CD14-positive monocyte (primary cell): ENCODE data around the gene BNC2. TPM values are rescaled to one million over a fixed set of nuclear protein-coding genes. Genes with fewer than 3 reads are reported as not detected.

Source experiments
- DNase-seq, 3 donors: peaks; one replicate each; pipeline ENCODE4 v3.0.0-alpha.2; 2011 to 2022
- H2AFZ ChIP-seq: 2 replicates; pipeline ENCODE4 v1.6.0; 2012; ENCODE audit warnings: mild to moderate bottlenecking, low read depth, low read length, inconsistent platforms; ENCODE audit not compliant: insufficient read depth, poor library complexity, severe bottlenecking
- H3K27ac ChIP-seq, 2 donors: 1 replicate in 1 of 2; 2 replicates in 1 of 2; pipeline ENCODE4 v1.5.1; 2012 to 2013; ENCODE audit warnings: low read length in 2 of 2, control low read depth in 1 of 2, inconsistent platforms in 1 of 2, low read depth in 1 of 2, mild to moderate bottlenecking in 1 of 2
- H3K27me3 ChIP-seq, 2 donors: one replicate each; pipeline versions ENCODE4 v1.6.0 to v1.6.1; 2011 to 2013; ENCODE audit warnings: low read length in 2 of 2; ENCODE audit not compliant: control insufficient read depth in 2 of 2, insufficient read depth in 2 of 2
- H3K36me3 ChIP-seq, 2 donors: replicated peaks in 1 of 2; 1 replicate in 1 of 2; 2 replicates in 1 of 2; pipeline versions ENCODE4 v1.5.1 to v1.6.1; 2012 to 2013; ENCODE audit warnings: low read length in 2 of 2, control low read depth in 1 of 2, inconsistent platforms in 1 of 2, mild to moderate bottlenecking in 1 of 2; ENCODE audit not compliant: insufficient read depth in 2 of 2, control insufficient read depth in 1 of 2
- H3K4me1 ChIP-seq, 2 donors: 1 replicate in 1 of 2; 2 replicates in 1 of 2; pipeline versions ENCODE4 v1.5.1 to v1.6.1; 2012 to 2013; ENCODE audit warnings: low read length in 2 of 2, control low read depth in 1 of 2, inconsistent platforms in 1 of 2, mild to moderate bottlenecking in 1 of 2, moderate library complexity in 1 of 2; ENCODE audit not compliant: insufficient read depth in 2 of 2, control insufficient read depth in 1 of 2
- H3K4me2 ChIP-seq: replicated peaks from 2 replicates; pipeline ENCODE3; 2012; ENCODE audit warnings: low read length, moderate library complexity, mild to moderate bottlenecking; ENCODE audit not compliant: poor library complexity, severe bottlenecking; ENCODE audit errors: extremely low read depth
- H3K4me3 ChIP-seq, 3 experiments: fragments of 200-600 bp in 1 of 3; sonication (generic) in 1 of 3; replicated peaks in 1 of 3; 1 replicate in 2 of 3; 2 replicates in 1 of 3; pipeline ENCODE4 v1.5.1; 2011 to 2013; ENCODE audit warnings: low read length in 3 of 3, mild to moderate bottlenecking in 3 of 3, control low read depth in 2 of 3, low read depth in 2 of 3, inconsistent platforms in 1 of 3, moderate library complexity in 1 of 3
- H3K79me2 ChIP-seq: 2 replicates; pipeline ENCODE4 v1.6.0; 2012; ENCODE audit warnings: mild to moderate bottlenecking, control low read depth, inconsistent platforms, low read length, moderate library complexity; ENCODE audit not compliant: insufficient read depth
- H3K9ac ChIP-seq: 2 replicates; pipeline ENCODE4 v1.6.0; 2017; ENCODE audit warnings: low read length, mild to moderate bottlenecking; ENCODE audit not compliant: insufficient read depth, poor library complexity, severe bottlenecking
- H3K9me3 ChIP-seq, 2 donors: replicated peaks in 1 of 2; 1 replicate in 1 of 2; 2 replicates in 1 of 2; pipeline versions ENCODE4 v1.5.1 to v1.6.1; 2012 to 2013; ENCODE audit warnings: low read length in 2 of 2, control low read depth in 1 of 2; ENCODE audit not compliant: control insufficient read depth in 1 of 2, insufficient read depth in 1 of 2
- H4K20me1 ChIP-seq: 2 replicates; pipeline ENCODE4 v1.6.0; 2012; ENCODE audit warnings: mild to moderate bottlenecking, low read length, control low read depth, moderate library complexity; ENCODE audit not compliant: insufficient read depth
- H3K27ac Mint-ChIP-seq, 7 donors: one replicate each; pipeline ENCODE4 v1.8.0; 2020; ENCODE audit warnings: mild to moderate bottlenecking in 7 of 7, mixed read lengths in 7 of 7, moderate library complexity in 6 of 7, inconsistent platforms in 2 of 7
- H3K27me3 Mint-ChIP-seq, 3 donors: one replicate each; pipeline ENCODE4 v1.8.0; 2021 to 2022; ENCODE audit warnings: low read depth in 3 of 3, mild to moderate bottlenecking in 3 of 3, mixed read lengths in 3 of 3, moderate library complexity in 3 of 3, inconsistent platforms in 1 of 3
- H3K36me3 Mint-ChIP-seq, 2 donors: one replicate each; pipeline ENCODE4 v1.8.0; 2020; ENCODE audit warnings: mixed read lengths in 2 of 2, inconsistent platforms in 1 of 2, mild to moderate bottlenecking in 1 of 2
- H3K4me1 Mint-ChIP-seq: one replicate; pipeline ENCODE4 v1.8.0; 2020; ENCODE audit warnings: mild to moderate bottlenecking, mixed read lengths
- H3K4me3 Mint-ChIP-seq, 2 donors: one replicate each; pipeline ENCODE4 v1.8.0; 2020; ENCODE audit warnings: mild to moderate bottlenecking in 2 of 2, mixed read lengths in 2 of 2, moderate library complexity in 1 of 2
- H3K9me3 Mint-ChIP-seq, 7 donors: one replicate each; pipeline ENCODE4 v1.8.0; 2020 to 2022; ENCODE audit warnings: mixed read lengths in 7 of 7, mild to moderate bottlenecking in 6 of 7, moderate library complexity in 6 of 7, inconsistent platforms in 2 of 7
- WGBS: methylation state at CpG from one replicate; pipeline ENCODE4 v1.1.5; 2013; ENCODE audit warnings: missing lambda C conversion rate; ENCODE audit not compliant: insufficient coverage; 5-methylcytosine and 5-hydroxymethylcytosine counted together
- intact Hi-C, 2 donors: fragments of 100-400 bp; cut with micrococcal nuclease; formaldehyde crosslinking; loops; one replicate each; pipeline versions ENCODE4 v1.15.0 to v1.15.1; 2023
- polyA plus RNA-seq, 3 donors: library from polyadenylated mRNA; depleted of rRNA in 1 of 3; unstranded in 2 of 3; stranded (reverse) in 1 of 3; fragments of 300-500 nt in 2 of 3; fragments of >200 nt in 1 of 3; fragmentation: Illumina TruSeq in 2 of 3; gene quantifications; 1 replicate in 2 of 3; 2 replicates in 1 of 3; pipeline ENCODE4 v1.2.3, GENCODE V29; 2012 to 2021
- TF ChIP-seq, protein P1 (sequence below): fragments of 200-600 bp; IDR thresholded peaks from one replicate; pipeline ENCODE4 v1.8.0; 2022; ENCODE audit warnings: antibody characterized with exemption, mild to moderate bottlenecking

Gene BNC2
- polyA plus RNA-seq, 3 donors, result 0.01 TPM; not detected in 2

DNA sequence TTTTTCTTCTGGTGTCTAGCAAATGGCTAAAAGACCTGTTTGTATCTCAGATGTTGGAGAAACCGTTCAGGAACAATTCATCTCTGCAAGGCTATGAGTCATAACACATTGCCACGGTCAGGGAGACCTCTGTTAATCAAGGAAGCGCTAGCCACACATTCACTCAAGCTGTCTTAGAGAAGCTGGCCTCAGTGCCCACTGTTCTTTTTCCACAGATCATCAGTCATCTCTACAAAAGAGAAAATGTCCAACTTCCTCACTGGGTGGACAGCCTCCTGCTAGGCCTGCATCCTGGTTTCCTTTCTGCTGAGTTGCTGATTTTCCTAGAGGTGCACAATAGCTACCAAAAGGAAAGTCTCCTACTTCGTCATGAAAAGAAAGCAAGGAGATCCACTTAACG, 360.5 kb downstream of the BNC2 start:
- no peaks in the 10 kb centered on the region for H4K20me1 ChIP-seq
- H3K9me3 ChIP-seq, result no peaks in the 10 kb centered on the region
- H3K9me3 Mint-ChIP-seq, result peaks cover 0 to 4% (median 0%) of the 10 kb centered on the region in 7 donors
- H3K4me1 Mint-ChIP-seq, result no peaks in the 10 kb centered on the region
- no peaks in the 10 kb centered on the region for H3K4me1 ChIP-seq
- no peak overlapping the region for H3K4me3 ChIP-seq
- H3K4me2 ChIP-seq, result no peak overlapping the region
- intact Hi-C loops, result no loop called here
- no peak overlapping the region for H3K4me3 Mint-ChIP-seq
- DNase-seq, result no peak
- H3K27me3 Mint-ChIP-seq, result peaks cover 0 to 2% (median 0%) of the 10 kb centered on the region in 3 donors
- 78% methylated on average over 3 of the region's 5 CpGs for WGBS
- no peaks in the 10 kb centered on the region for H3K27me3 ChIP-seq
- no peaks in the 10 kb centered on the region for H3K36me3 ChIP-seq
- no peak overlapping the region for H3K9ac ChIP-seq
- H2AFZ ChIP-seq, result no peak overlapping the region
- H3K27ac Mint-ChIP-seq, result no peak overlapping the region
- no peaks in the 10 kb centered on the region for H3K36me3 Mint-ChIP-seq
- TF ChIP-seq, protein P1, sequence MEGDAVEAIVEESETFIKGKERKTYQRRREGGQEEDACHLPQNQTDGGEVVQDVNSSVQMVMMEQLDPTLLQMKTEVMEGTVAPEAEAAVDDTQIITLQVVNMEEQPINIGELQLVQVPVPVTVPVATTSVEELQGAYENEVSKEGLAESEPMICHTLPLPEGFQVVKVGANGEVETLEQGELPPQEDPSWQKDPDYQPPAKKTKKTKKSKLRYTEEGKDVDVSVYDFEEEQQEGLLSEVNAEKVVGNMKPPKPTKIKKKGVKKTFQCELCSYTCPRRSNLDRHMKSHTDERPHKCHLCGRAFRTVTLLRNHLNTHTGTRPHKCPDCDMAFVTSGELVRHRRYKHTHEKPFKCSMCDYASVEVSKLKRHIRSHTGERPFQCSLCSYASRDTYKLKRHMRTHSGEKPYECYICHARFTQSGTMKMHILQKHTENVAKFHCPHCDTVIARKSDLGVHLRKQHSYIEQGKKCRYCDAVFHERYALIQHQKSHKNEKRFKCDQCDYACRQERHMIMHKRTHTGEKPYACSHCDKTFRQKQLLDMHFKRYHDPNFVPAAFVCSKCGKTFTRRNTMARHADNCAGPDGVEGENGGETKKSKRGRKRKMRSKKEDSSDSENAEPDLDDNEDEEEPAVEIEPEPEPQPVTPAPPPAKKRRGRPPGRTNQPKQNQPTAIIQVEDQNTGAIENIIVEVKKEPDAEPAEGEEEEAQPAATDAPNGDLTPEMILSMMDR, result no peak
- no peak overlapping the region for H3K27ac ChIP-seq
- no peaks in the 10 kb centered on the region for H3K79me2 ChIP-seq

- peak overlapping the region in 1 of 7 donors; percentile 53 for H3K27ac Mint-ChIP-seq
- no peaks in the 10 kb centered on the region for H3K4me1 Mint-ChIP-seq
- H3K4me3 Mint-ChIP-seq, result no peak overlapping the region
- H3K9me3 Mint-ChIP-seq, result peaks cover 0 to 4% (median 1%) of the 10 kb centered on the region in 7 donors
- Histone ChIP-seq H3K4me1 (no peaks in the 10 kb centered on the region), H3K79me2 (no peaks in the 10 kb centered on the region), H3K9ac (no peak overlapping the region), H4K20me1 (no peaks in the 10 kb centered on the region), H2AFZ (no peak overlapping the region), H3K27ac (no peak overlapping the region), H3K9me3 (no peaks in the 10 kb centered on the region), H3K27me3 (no peaks in the 10 kb centered on the region), H3K4me3 (no peak overlapping the region), H3K4me2 (no peak overlapping the region), H3K36me3 (no peaks in the 10 kb centered on the region)
- intact Hi-C loops, result no loop called here
- H3K36me3 Mint-ChIP-seq, result no peaks in the 10 kb centered on the region
- no peaks in the 10 kb centered on the region for H3K27me3 Mint-ChIP-seq
- DNase-seq, result no peak
- WGBS, result 84% methylated on average over 2 of the region's 2 CpGs
- TF ChIP-seq, protein P1, result no peak
Measured at GRCh38 chr9:16505199-16505598, 365.3 kb downstream of the BNC2 start.
